NCI-H2171 treated with DMSO at 0.1 percent for 48 hours (cell line): ENCODE data around the gene PAM.
A peak's percentile ranks its signal among the peaks of the same experiment; 100 is the strongest.
"Not testable (repeated sequence)": the region's sequence is repeated elsewhere in the genome, so short reads cannot be mapped to it uniquely, and the experiment has no call there.

Experiments
- DNase-seq: peaks from one replicate; lab custom pipeline; 2025; lab: John Stamatoyannopoulos, UW

PAM gene

GRCh38 chr5:102751903-102752376, 3.2 kb upstream of the PAM start:
- DNase-seq: not testable (repeated sequence)

GRCh38 chr5:102753889-102754766, 977 bp upstream of the PAM start:
- DNase-seq: no peak

- DNase-seq: peak; percentile 71
Measured at GRCh38 chr5:102755686-102756371, 724 bp downstream of the PAM start.

- DNase-seq: no peak
Measured at GRCh38 chr5:102758576-102758975, 3.5 kb downstream of the PAM start.

- DNase-seq: peak; percentile 64
Measured at GRCh38 chr5:102759289-102759688, 4.2 kb downstream of the PAM start.

GRCh38 chr5:102759700-102760099, 4.6 kb downstream of the PAM start:
- no peak for DNase-seq

- no peak for DNase-seq
Measured at GRCh38 chr5:102760815-102761214, 5.7 kb downstream of the PAM start.

- no peak for DNase-seq
Measured at GRCh38 chr5:102762095-102762534, 7.0 kb downstream of the PAM start.

- DNase-seq: no peak
Measured at GRCh38 chr5:102762562-102763227, 7.6 kb downstream of the PAM start.

- no peak for DNase-seq
Measured at GRCh38 chr5:102763734-102764133, 8.6 kb downstream of the PAM start.

GRCh38 chr5:102764381-102765004, 9.4 kb downstream of the PAM start:
- no peak for DNase-seq

- DNase-seq: no peak
Measured at GRCh38 chr5:102765350-102765749, 10.2 kb downstream of the PAM start.

- no peak for DNase-seq
Measured at GRCh38 chr5:102766295-102767090, 11.4 kb downstream of the PAM start.

- DNase-seq: no peak
Measured at GRCh38 chr5:102767862-102768261, 12.8 kb downstream of the PAM start.

- DNase-seq: no peak
Measured at GRCh38 chr5:102770803-102771202, 15.7 kb downstream of the PAM start.

- no peak for DNase-seq
Measured at GRCh38 chr5:102771435-102771834, 16.3 kb downstream of the PAM start.

GRCh38 chr5:102772273-102772672, 17.2 kb downstream of the PAM start:
- no peak for DNase-seq

GRCh38 chr5:102773133-102773532, 18.0 kb downstream of the PAM start:
- no peak for DNase-seq

GRCh38 chr5:102775756-102776155, 20.7 kb downstream of the PAM start:
- not testable (repeated sequence) for DNase-seq

GRCh38 chr5:102777099-102777498, 22.0 kb downstream of the PAM start:
- DNase-seq: no peak

GRCh38 chr5:102778478-102778877, 23.4 kb downstream of the PAM start:
- DNase-seq: no peak
